GM21723 (cell line): ENCODE data around the gene MOV10.
"Not testable (repeated sequence)": the region's sequence is repeated elsewhere in the genome, so short reads cannot be mapped to it uniquely, and the experiment has no call there.

Source experiments
- ATAC-seq: cut with Tn5 transposase; IDR thresholded peaks from one replicate; pipeline ENCODE4 v1.9.1; 2021; ENCODE audit warnings: mild to moderate bottlenecking, moderate library complexity; ENCODE audit not compliant: unreplicated experiment

MOV10 gene

DNA sequence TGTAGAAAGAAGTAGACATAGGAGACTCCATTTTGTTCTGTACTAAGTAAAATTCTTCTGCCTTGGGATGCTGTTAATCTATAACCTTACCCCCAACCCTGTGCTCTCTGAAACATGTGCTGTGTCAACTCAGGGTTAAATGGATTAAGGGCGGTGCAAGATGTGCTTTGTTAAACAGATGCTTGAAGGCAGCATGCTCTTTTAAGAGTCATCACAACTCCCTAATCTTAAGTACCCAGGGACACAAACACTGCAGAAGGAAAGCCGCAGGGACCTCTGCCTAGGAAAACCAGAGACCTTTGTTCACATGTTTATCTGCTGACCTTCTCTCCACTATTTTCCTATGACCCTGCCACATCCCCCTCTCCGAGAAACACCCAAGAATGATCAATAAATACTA is 54.6 kb downstream of the MOV10 start:
- not testable (repeated sequence) for ATAC-seq

DNA sequence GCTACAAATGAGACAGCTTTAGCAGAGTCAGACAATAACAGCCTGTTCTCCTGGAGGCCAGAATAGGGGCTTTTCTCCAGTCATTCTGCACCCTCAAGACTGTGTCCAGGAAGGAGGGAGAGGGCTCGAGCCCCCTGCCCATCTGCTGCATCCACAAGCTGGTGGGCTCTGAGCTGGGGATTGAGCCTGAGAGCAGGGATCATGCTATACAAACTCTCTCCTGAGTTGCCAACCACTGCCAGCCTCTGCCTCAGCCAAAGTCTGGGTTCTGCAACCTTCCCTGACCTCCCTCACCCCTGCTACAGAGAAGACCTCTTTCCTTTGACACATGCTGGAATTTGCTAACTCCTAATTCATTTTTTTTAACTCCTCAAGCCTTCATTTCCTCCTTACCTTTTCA is 55.5 kb downstream of the MOV10 start:
- ATAC-seq: no peak

DNA sequence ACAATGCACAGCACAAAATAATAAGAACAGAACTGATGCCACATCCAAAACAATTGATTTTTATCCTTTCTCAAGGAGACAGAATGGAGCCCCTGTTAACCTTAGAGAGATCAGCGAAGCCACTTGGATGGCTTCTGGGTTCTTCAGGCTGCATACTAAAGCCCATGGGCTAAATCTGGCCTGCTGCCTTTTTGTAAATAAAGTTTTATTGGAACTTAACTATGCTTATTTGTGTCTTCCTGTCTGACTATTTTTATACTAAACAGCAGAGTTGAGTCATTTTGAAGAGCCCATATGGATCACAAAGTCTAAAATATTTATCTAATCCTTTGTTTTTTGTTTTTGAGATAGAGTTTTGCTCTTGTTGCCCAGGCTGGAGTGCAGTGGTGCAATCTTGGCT is 57.0 kb downstream of the MOV10 start:
- ATAC-seq: no peak

DNA sequence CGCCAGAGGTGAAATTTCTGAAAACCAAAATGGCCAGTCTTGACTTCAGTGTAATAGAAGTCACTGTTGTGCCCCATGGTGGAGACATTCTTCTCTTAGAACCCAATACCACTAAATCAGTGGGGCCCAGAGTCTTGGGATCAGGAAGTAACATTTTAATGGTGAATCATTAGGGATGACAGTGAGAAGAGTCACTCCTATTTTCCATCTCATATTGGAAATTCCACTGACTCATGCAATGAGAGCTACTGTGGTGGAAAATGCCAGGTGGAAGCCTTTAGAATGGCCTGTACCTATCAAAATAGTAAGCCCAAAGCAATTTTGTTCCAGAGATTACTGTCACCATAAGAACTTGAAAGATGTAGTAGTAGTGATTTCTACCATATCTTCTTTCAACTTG is 61.3 kb downstream of the MOV10 start:
- no peak for ATAC-seq

DNA sequence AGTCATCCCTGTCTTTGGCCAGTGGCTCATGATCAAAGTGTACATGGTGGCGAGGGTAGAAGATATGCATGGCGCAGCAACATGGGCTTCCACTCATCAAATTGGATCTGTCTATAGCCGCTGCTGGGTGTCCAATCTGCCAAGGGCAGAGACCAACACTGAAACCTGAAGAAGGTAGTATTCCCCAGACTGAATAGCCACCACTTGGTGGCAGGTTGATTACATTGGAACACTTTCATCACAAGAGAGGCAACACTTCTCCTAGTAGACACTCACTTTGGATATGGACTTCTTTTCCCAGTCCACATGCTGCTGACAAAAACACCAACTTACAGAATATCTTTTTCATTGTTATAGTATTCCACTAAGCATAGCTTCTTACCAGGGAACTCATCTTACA is 63.1 kb downstream of the MOV10 start:
- ATAC-seq: no peak

DNA sequence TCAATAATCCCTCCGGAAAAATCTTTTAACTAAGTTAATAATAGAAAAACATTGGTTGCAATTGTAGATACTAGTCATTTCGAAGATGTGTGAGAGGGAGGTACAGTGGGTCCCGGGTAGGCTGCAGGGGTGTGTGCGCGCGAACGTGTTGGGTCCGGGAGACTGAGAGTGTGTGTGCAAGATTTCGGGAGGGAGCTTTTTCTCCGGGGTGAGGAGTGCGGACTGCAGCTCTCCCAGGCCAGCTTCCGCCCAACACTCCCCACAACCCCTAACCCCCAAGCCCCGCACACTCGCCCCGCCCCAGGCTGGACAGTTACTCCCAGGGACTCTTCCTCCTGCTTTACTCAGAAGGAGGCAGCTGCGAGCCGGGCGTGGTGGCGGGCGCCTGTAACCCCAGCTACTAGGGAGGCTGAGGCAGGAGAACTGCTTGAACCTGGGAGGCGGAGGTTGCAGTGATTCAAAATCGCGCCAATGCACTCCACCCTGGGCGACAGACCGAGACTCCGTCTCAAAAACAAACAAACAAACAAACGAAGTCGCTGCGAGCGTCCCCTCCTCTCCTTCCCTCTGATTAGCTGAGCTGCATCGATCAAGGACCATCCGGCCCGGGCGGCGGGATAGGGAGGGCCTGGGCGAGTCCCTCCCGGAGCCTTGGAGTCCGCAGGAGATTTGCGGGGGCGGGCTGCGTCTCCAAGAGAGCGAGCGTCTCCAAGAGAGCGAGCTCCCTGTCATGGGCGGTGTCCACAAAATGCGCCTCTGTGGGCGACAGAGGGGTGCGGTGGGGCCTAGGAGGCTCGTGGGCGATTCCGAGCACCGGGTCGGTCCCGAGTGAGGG is 68.9 kb downstream of the MOV10 start:
- ATAC-seq: no peak

DNA sequence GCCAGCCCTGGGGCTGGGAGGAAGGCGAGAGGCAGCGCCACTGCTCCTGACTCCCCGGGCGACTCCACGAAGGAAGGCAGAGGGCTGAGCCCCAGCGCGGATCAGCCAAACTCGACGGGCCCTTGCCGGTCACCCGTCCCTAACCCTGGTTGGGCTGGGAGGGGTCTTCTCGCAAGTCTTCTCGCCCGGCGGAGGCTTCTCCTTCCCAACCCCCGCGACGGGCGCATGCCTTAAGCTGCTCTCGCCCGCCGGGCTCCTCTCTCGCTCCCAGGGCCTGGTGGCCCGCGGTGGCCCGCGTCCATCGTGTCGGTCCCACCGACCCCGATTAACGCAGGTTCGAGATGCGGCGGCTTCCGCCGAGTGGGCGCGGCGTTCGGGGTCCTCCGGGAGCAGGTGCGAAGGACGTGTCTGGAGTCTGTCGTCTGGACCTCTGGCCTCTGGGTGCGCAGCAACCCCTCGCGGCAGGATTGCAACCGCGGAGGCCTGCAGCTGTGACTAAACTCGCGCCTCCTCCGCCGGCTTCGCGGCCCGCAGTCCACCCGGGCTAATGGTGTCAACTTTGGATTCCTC is 69.6 kb downstream of the MOV10 start:
- no peak for ATAC-seq

DNA sequence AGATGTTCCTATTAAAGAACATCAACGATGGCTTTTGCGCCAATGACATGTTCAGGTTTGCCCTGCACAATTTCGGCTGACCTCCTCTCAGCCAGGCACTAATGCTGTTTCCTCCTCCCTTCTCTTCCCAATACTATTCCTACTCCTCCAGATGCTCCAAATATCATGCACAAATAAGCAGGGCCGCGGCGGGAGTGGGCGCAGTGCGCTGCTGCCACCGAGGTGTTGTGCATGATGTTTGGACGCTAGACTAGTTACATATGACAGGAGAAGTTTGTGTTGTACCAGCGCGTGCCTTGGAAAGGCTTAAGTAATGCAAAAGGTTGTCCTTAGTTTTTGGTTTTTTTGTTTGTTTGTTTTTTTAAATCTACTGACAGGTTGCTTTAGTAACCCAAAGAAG is 73.9 kb downstream of the MOV10 start:
- no peak for ATAC-seq
